NCI-H2227 treated with DMSO at 0.1 percent for 48 hours (cell line): ENCODE measurements around the gene RBM19.

Source experiments
- DNase-seq: peaks from one replicate; lab custom pipeline; 2025; lab: John Stamatoyannopoulos, UW

The RBM19 gene

GRCh38 chr12:113932381-113933196, 33.5 kb downstream of the RBM19 start:
- DNase-seq: peak; percentile 87

GRCh38 chr12:113931517-113931916, 34.6 kb downstream of the RBM19 start:
- DNase-seq: no peak

GRCh38 chr12:113930249-113930648, 35.9 kb downstream of the RBM19 start:
- DNase-seq: no peak

- no peak for DNase-seq
Measured at GRCh38 chr12:113929312-113929989, 36.7 kb downstream of the RBM19 start.

GRCh38 chr12:113926788-113927187, 39.3 kb downstream of the RBM19 start:
- no peak for DNase-seq

- DNase-seq: no peak
Measured at GRCh38 chr12:113924341-113924740, 41.8 kb downstream of the RBM19 start.

GRCh38 chr12:113923251-113923650, 42.9 kb downstream of the RBM19 start:
- no peak for DNase-seq

- DNase-seq: no peak
Measured at GRCh38 chr12:113921430-113921829, 44.7 kb downstream of the RBM19 start.

- DNase-seq: no peak
Measured at GRCh38 chr12:113919791-113920190, 46.3 kb downstream of the RBM19 start.

GRCh38 chr12:113918306-113918705, 47.8 kb downstream of the RBM19 start:
- DNase-seq: no peak

GRCh38 chr12:113917393-113917792, 48.7 kb downstream of the RBM19 start:
- no peak for DNase-seq

- DNase-seq: no peak
Measured at GRCh38 chr12:113914806-113915205, 51.3 kb downstream of the RBM19 start.

- no peak for DNase-seq
Measured at GRCh38 chr12:113914176-113914575, 51.9 kb downstream of the RBM19 start.

GRCh38 chr12:113912760-113913329, 53.3 kb downstream of the RBM19 start:
- peak; percentile 90 for DNase-seq

- no peak for DNase-seq
Measured at GRCh38 chr12:113911971-113912759, 54.0 kb downstream of the RBM19 start.

GRCh38 chr12:113910751-113911272, 55.3 kb downstream of the RBM19 start:
- DNase-seq: no peak

GRCh38 chr12:113909776-113910420, 56.2 kb downstream of the RBM19 start:
- DNase-seq: no peak

- DNase-seq: no peak
Measured at GRCh38 chr12:113908584-113909100, 57.5 kb downstream of the RBM19 start.

GRCh38 chr12:113907446-113908180, 58.5 kb downstream of the RBM19 start:
- no peak for DNase-seq

GRCh38 chr12:113906411-113907200, 59.5 kb downstream of the RBM19 start:
- no peak for DNase-seq
